Keratinocyte (primary cell): ENCODE results near the gene CSTF1. TPM values are rescaled to one million over a fixed set of nuclear protein-coding genes. Genes with fewer than 3 reads are reported as not detected.

Experiments
- DNase-seq: peaks from one replicate; pipeline ENCODE4 v3.0.0-alpha.2; 2011; ENCODE audit warnings: low read depth, missing footprints, low spot score
- FAIRE-seq: peaks from 2 replicates; lab custom pipeline; 2011; peaks lifted over from hg19 to GRCh38; lab: Jason Lieb, UNC
- H2AFZ ChIP-seq: 2 replicates; pipeline ENCODE4 v1.6.0; 2012; ENCODE audit warnings: low read length, control low read depth, inconsistent platforms; ENCODE audit not compliant: control insufficient read depth
- H3K27ac ChIP-seq: 2 replicates; pipeline ENCODE4 v1.5.1; 2011; ENCODE audit warnings: low read length; ENCODE audit not compliant: control insufficient read depth, insufficient read depth
- H3K27me3 ChIP-seq: 3 replicates; pipeline ENCODE4 v1.6.0; 2011; ENCODE audit warnings: low read length; ENCODE audit not compliant: control insufficient read depth, insufficient read depth; ENCODE audit errors: extremely low read depth
- H3K36me3 ChIP-seq, 2 experiments: 2 replicates in 1 of 2; 3 replicates in 1 of 2; pipeline ENCODE4 v1.5.1; 2011; ENCODE audit warnings: low read length in 2 of 2, mild to moderate bottlenecking in 1 of 2; ENCODE audit not compliant: control insufficient read depth in 2 of 2, insufficient read depth in 2 of 2; ENCODE audit errors: extremely low read depth in 1 of 2
- H3K4me1 ChIP-seq: 3 replicates; pipeline ENCODE4 v1.5.1; 2011; ENCODE audit warnings: low read length; ENCODE audit not compliant: control insufficient read depth, insufficient read depth; ENCODE audit errors: extremely low read depth
- H3K4me2 ChIP-seq: 3 replicates; pipeline ENCODE4 v1.6.0; 2011; ENCODE audit warnings: low read depth, low read length; ENCODE audit not compliant: control insufficient read depth, insufficient read depth; ENCODE audit errors: extremely low read depth
- H3K4me3 ChIP-seq, 3 experiments: fragments of 200-600 bp in 1 of 3; sonication (generic) in 1 of 3; 2 replicates in 2 of 3; 3 replicates in 1 of 3; pipeline ENCODE4 v1.5.1; 2011 to 2016; ENCODE audit warnings: low read length in 3 of 3, mild to moderate bottlenecking in 3 of 3, control low read depth in 2 of 3, inconsistent platforms in 1 of 3, low read depth in 1 of 3, mixed read lengths in 1 of 3, mixed run types in 1 of 3, moderate library complexity in 1 of 3; ENCODE audit not compliant: control insufficient read depth in 2 of 3, insufficient read depth in 2 of 3; ENCODE audit errors: extremely low read depth in 1 of 3
- H3K79me2 ChIP-seq: 2 replicates; pipeline ENCODE4 v1.6.0; 2012; ENCODE audit warnings: low read length; ENCODE audit not compliant: control insufficient read depth, insufficient read depth
- H3K9ac ChIP-seq: 3 replicates; pipeline ENCODE4 v1.6.0; 2011; ENCODE audit warnings: low read length; ENCODE audit not compliant: control insufficient read depth, insufficient read depth; ENCODE audit errors: extremely low read depth
- H3K9me1 ChIP-seq: 3 replicates; pipeline ENCODE4 v1.6.0; 2011; ENCODE audit warnings: low read length; ENCODE audit not compliant: control insufficient read depth, insufficient read depth; ENCODE audit errors: extremely low read depth
- H3K9me3 ChIP-seq: 2 replicates; pipeline ENCODE4 v1.5.1; 2012; ENCODE audit warnings: low read depth, low read length; ENCODE audit not compliant: control insufficient read depth
- H4K20me1 ChIP-seq: 3 replicates; pipeline ENCODE4 v1.6.0; 2011; ENCODE audit warnings: low read length; ENCODE audit not compliant: control insufficient read depth, insufficient read depth; ENCODE audit errors: extremely low read depth
- CTCF ChIP-seq, 3 experiments: IDR thresholded peaks in 1 of 3; conservative IDR thresholded peaks in 1 of 3; optimal IDR thresholded peaks in 1 of 3; 2 replicates in 2 of 3; 3 replicates in 1 of 3; pipeline versions ENCODE3 to v1.5.1; 2011; ENCODE audit warnings: low read length in 3 of 3, mild to moderate bottlenecking in 3 of 3, moderate library complexity in 2 of 3, control low read depth in 1 of 3, inconsistent platforms in 1 of 3; ENCODE audit not compliant: insufficient read depth in 2 of 3; ENCODE audit errors: extremely low read depth in 1 of 3
- EZH2 ChIP-seq: IDR thresholded peaks from one replicate; pipeline ENCODE4 v1.6.1; 2012; ENCODE audit warnings: inconsistent platforms, mild to moderate bottlenecking, low read length, moderate library complexity
- dilution Hi-C: fragments of 300-500 bp; cut with MboI; formaldehyde crosslinking; loops from one replicate; pipeline ENCODE4 v1.7.0; 2020; ENCODE audit warnings: low sequenced_read_pairs; ENCODE audit not compliant: extremely low pct_ligation_motif_present
- polyA plus RNA-seq, 5 experiments: library from polyadenylated mRNA; depleted of rRNA in 3 of 5; stranded (reverse) in 3 of 5; stranded (forward) in 1 of 5; unstranded in 1 of 5; fragments of >200 nt; gene quantifications; 1 replicate in 1 of 5; 2 replicates in 3 of 5; 3 replicates in 1 of 5; pipeline versions ENCODE4 v1.2.1 to v1.2.3, GENCODE V29; 2011 to 2012; ENCODE audit warnings: missing spikeins in 2 of 5, low read depth in 1 of 5, low replicate concordance in 1 of 5

The CSTF1 gene
- polyA plus RNA-seq, 1 donor (not counting 4 experiments of a cell fraction or from before 2014, with no cell fraction given), result 40.3 TPM

DNA sequence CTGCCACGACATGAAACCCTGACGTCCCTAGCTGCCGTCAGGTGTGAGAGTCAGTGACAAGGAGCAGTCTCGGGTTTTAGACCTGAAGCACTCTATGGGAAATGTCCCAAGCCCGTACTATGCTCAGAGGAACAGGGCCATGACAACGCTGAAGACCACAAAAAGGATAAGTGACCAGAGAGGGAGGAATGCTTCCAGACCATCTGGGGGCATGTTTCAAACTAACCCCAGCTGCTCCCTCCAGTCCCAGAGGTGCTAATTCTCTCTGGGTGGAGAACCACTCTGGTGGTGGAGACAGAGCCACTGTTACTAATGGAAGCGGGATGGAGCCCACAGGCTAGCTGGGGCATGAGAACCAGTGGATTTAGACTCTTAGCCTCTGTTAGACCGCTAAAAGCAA is 9.1 kb upstream of the CSTF1 start:
- TF ChIP-seq CTCF (optimal IDR thresholded peaks at IDR 0.05 in 1 of 3, IDR thresholded peaks at IDR 0.05 in 1 of 3, conservative IDR thresholded peaks at IDR 0.05 in 1 of 3; ENCODE audit: extremely low read depth in 1 of 3, insufficient read depth in 2 of 3, low read length in 3 of 3), result no peak
- no peak for TF ChIP-seq EZH2
- Histone ChIP-seq H3K4me3 (no peak overlapping the region), H3K9me1 (no peaks in the 10 kb centered on the region), H3K27me3 (no peaks in the 10 kb centered on the region), H3K9ac (no peak overlapping the region), H3K4me1 (no peaks in the 10 kb centered on the region), H4K20me1 (no peaks in the 10 kb centered on the region), H3K27ac (no peak overlapping the region), H3K36me3 (peaks cover 7 to 21% of the 10 kb centered on the region in 2 experiments), H3K4me2 (no peak overlapping the region), H3K79me2 (peaks cover 36% of the 10 kb centered on the region), H3K9me3 (no peaks in the 10 kb centered on the region), H2AFZ (no peak overlapping the region)
- FAIRE-seq, result no peak
- no peak for DNase-seq
- dilution Hi-C loops, result no loop called here

DNA sequence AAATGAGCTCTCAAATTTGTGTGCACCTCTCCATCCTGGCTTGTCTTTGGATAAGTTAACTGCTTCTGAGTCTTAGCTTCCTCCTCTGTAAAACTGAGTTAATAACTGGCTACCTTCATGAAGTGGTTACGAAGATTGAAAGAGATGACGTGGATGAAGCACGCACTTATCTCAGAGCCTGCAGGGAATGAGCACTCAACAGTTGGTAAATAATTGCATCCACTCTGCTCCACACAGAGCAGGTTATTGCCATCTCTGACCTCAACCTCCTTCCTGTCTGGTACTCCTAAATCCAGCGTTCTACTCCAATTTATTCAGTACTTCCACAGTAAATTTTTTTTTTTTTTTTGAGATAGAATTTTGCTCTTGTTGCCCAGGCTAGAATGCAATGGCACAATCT is 7.3 kb upstream of the CSTF1 start:
- Histone ChIP-seq H3K27ac (no peak overlapping the region), H3K27me3 (no peaks in the 10 kb centered on the region), H3K4me1 (no peaks in the 10 kb centered on the region), H3K9me3 (no peaks in the 10 kb centered on the region), H3K79me2 (peaks cover 45% of the 10 kb centered on the region), H3K36me3 (peaks cover 7 to 13% of the 10 kb centered on the region in 2 experiments), H2AFZ (no peak overlapping the region), H3K4me3 (no peak overlapping the region), H4K20me1 (no peaks in the 10 kb centered on the region), H3K4me2 (no peak overlapping the region), H3K9me1 (no peaks in the 10 kb centered on the region), H3K9ac (no peak overlapping the region)
- FAIRE-seq (no peak), DNase-seq (no peak)
- dilution Hi-C loops, result no loop called here
- TF ChIP-seq EZH2 (no peak), CTCF (optimal IDR thresholded peaks at IDR 0.05 in 1 of 3, IDR thresholded peaks at IDR 0.05 in 1 of 3, conservative IDR thresholded peaks at IDR 0.05 in 1 of 3; ENCODE audit: extremely low read depth in 1 of 3, insufficient read depth in 2 of 3, low read length in 3 of 3) (no peak)
